Large intestine (tissue), 3 donors: ENCODE measurements around the gene DGUOK. TPM values are rescaled to one million over a fixed set of nuclear protein-coding genes. Genes with fewer than 3 reads are reported as not detected.

Experiments used
- DNase-seq, 2 donors: peaks; one replicate each; pipeline versions ENCODE4 v3.0.0 to v3.0.0-alpha.2; 2013
- H3K27ac ChIP-seq: one replicate; pipeline ENCODE4 v1.5.1; 2013; ENCODE audit warnings: low read length
- H3K27me3 ChIP-seq: 2 replicates; pipeline ENCODE4 v1.6.1; 2013; ENCODE audit warnings: low read length; ENCODE audit not compliant: control insufficient read depth, insufficient read depth
- H3K36me3 ChIP-seq: 2 replicates; pipeline ENCODE4 v1.6.1; 2013; ENCODE audit warnings: low read length; ENCODE audit not compliant: control insufficient read depth, insufficient read depth
- H3K4me1 ChIP-seq: one replicate; pipeline ENCODE4 v1.6.1; 2013; ENCODE audit warnings: low read length; ENCODE audit not compliant: control insufficient read depth, insufficient read depth
- H3K4me3 ChIP-seq: one replicate; pipeline ENCODE4 v1.5.1; 2013; ENCODE audit warnings: low read length
- H3K9me3 ChIP-seq: one replicate; pipeline ENCODE4 v1.6.1; 2013; ENCODE audit warnings: mild to moderate bottlenecking, low read depth, low read length, moderate library complexity; ENCODE audit not compliant: control insufficient read depth
- WGBS: methylation state at CpG from one replicate; pipeline ENCODE4 v1.1.5; 2013; ENCODE audit warnings: low lambda C conversion rate; ENCODE audit not compliant: insufficient coverage; 5-methylcytosine and 5-hydroxymethylcytosine counted together
- polyA plus RNA-seq: library from polyadenylated mRNA; unstranded; fragments of 120-200 nt; gene quantifications from one replicate; pipeline ENCODE4 v1.2.1, GENCODE V29; 2013

Gene DGUOK
- polyA plus RNA-seq, 1 donor, result 51.9 TPM

GRCh38 chr2:73994178-73994831 lies 67.6 kb downstream of the DGUOK start:
- H3K4me3 ChIP-seq, result no peak overlapping the region
- peaks cover 3% of the 10 kb centered on the region for H3K9me3 ChIP-seq
- no CpG with 5 or more reads among the region's 8 CpGs for WGBS
- no peaks in the 10 kb centered on the region for H3K27me3 ChIP-seq
- no peak for DNase-seq
- H3K4me1 ChIP-seq, result peaks cover 9% of the 10 kb centered on the region
- H3K27ac ChIP-seq, result no peak overlapping the region
- H3K36me3 ChIP-seq, result peaks cover 37% of the 10 kb centered on the region

- peaks cover 21% of the 10 kb centered on the region for H3K4me1 ChIP-seq
- H3K4me3 ChIP-seq, result no peak overlapping the region
- H3K27ac ChIP-seq, result no peak overlapping the region
- H3K27me3 ChIP-seq, result no peaks in the 10 kb centered on the region
- DNase-seq, result no peak
- H3K9me3 ChIP-seq, result peaks cover 3% of the 10 kb centered on the region
- H3K36me3 ChIP-seq, result peaks cover 28% of the 10 kb centered on the region
- no CpG with 5 or more reads among the region's 5 CpGs for WGBS
These were observed 69.1 kb downstream of the DGUOK start for GRCh38 chr2:73995810-73996209.

GRCh38 chr2:73997813-73998212 lies 71.1 kb downstream of the DGUOK start:
- Histone ChIP-seq H3K9me3 (no peaks in the 10 kb centered on the region), H3K4me3 (no peak overlapping the region), H3K36me3 (peaks cover 25% of the 10 kb centered on the region), H3K27ac (no peak overlapping the region), H3K4me1 (peaks cover 35% of the 10 kb centered on the region), H3K27me3 (no peaks in the 10 kb centered on the region)
- DNase-seq, result no peak
- no CpG with 5 or more reads among the region's 6 CpGs for WGBS

GRCh38 chr2:73998451-73998850 lies 71.8 kb downstream of the DGUOK start:
- WGBS, result no CpG with 5 or more reads among the region's 8 CpGs
- no peaks in the 10 kb centered on the region for H3K9me3 ChIP-seq
- no peak overlapping the region for H3K27ac ChIP-seq
- peaks cover 21% of the 10 kb centered on the region for H3K36me3 ChIP-seq
- no peak overlapping the region for H3K4me3 ChIP-seq
- DNase-seq, result no peak
- no peaks in the 10 kb centered on the region for H3K27me3 ChIP-seq
- peaks cover 40% of the 10 kb centered on the region for H3K4me1 ChIP-seq

- H3K27ac ChIP-seq, result peak overlapping the region; percentile 42
- H3K27me3 ChIP-seq, result no peaks in the 10 kb centered on the region
- peaks cover 21% of the 10 kb centered on the region for H3K36me3 ChIP-seq
- WGBS, result no CpG with 5 or more reads among the region's 4 CpGs
- no peak for DNase-seq
- H3K9me3 ChIP-seq, result no peaks in the 10 kb centered on the region
- H3K4me3 ChIP-seq, result no peak overlapping the region
- H3K4me1 ChIP-seq, result peaks cover 42% of the 10 kb centered on the region
These were observed 72.3 kb downstream of the DGUOK start for GRCh38 chr2:73998933-73999332.

- DNase-seq, result peak; percentile 88 to 93
- no CpG with 5 or more reads among the region's 10 CpGs for WGBS
- no peaks in the 10 kb centered on the region for H3K9me3 ChIP-seq
- H3K4me1 ChIP-seq, result peaks cover 47% of the 10 kb centered on the region
- peak overlapping the region; percentile 42 for H3K27ac ChIP-seq
- H3K4me3 ChIP-seq, result no peak overlapping the region
- peaks cover 27% of the 10 kb centered on the region for H3K36me3 ChIP-seq
- no peaks in the 10 kb centered on the region for H3K27me3 ChIP-seq
These were observed 73.4 kb downstream of the DGUOK start for GRCh38 chr2:73999881-74000597.

GRCh38 chr2:74000666-74001065 lies 74.0 kb downstream of the DGUOK start:
- H3K27me3 ChIP-seq, result no peaks in the 10 kb centered on the region
- H3K27ac ChIP-seq, result peak overlapping the region; percentile 42
- H3K9me3 ChIP-seq, result no peaks in the 10 kb centered on the region
- DNase-seq, result no peak
- H3K4me3 ChIP-seq, result no peak overlapping the region
- peaks cover 47% of the 10 kb centered on the region for H3K4me1 ChIP-seq
- no CpG with 5 or more reads among the region's 5 CpGs for WGBS
- peaks cover 29% of the 10 kb centered on the region for H3K36me3 ChIP-seq

GRCh38 chr2:74001121-74001520 lies 74.4 kb downstream of the DGUOK start:
- H3K4me3 ChIP-seq, result no peak overlapping the region
- DNase-seq, result no peak
- no peaks in the 10 kb centered on the region for H3K9me3 ChIP-seq
- H3K27ac ChIP-seq, result peak overlapping the region; percentile 42
- H3K27me3 ChIP-seq, result no peaks in the 10 kb centered on the region
- H3K4me1 ChIP-seq, result peaks cover 47% of the 10 kb centered on the region
- no CpG with 5 or more reads among the region's 4 CpGs for WGBS
- peaks cover 29% of the 10 kb centered on the region for H3K36me3 ChIP-seq

- peaks cover 47% of the 10 kb centered on the region for H3K4me1 ChIP-seq
- WGBS, result no CpG with 5 or more reads among the region's 24 CpGs
- peak overlapping the region; percentile 40 for H3K4me3 ChIP-seq
- H3K9me3 ChIP-seq, result no peaks in the 10 kb centered on the region
- no peaks in the 10 kb centered on the region for H3K27me3 ChIP-seq
- H3K36me3 ChIP-seq, result peaks cover 30% of the 10 kb centered on the region
- no peak overlapping the region for H3K27ac ChIP-seq
- no peak for DNase-seq
These were observed 75.3 kb downstream of the DGUOK start for GRCh38 chr2:74001781-74002504.

GRCh38 chr2:74002505-74003421 lies 76.1 kb downstream of the DGUOK start:
- peak overlapping the region; percentile 55 for H3K4me3 ChIP-seq
- no CpG with 5 or more reads among the region's 68 CpGs for WGBS
- peaks cover 22% of the 10 kb centered on the region for H3K36me3 ChIP-seq
- peak; percentile 85 to 90 for DNase-seq
- H3K9me3 ChIP-seq, result no peaks in the 10 kb centered on the region
- peaks cover 47% of the 10 kb centered on the region for H3K4me1 ChIP-seq
- H3K27me3 ChIP-seq, result no peaks in the 10 kb centered on the region
- peak overlapping the region; percentile 39 for H3K27ac ChIP-seq
